Activated naive CD8-positive, alpha-beta T cell (primary cell): ENCODE measurements around the gene MINDY3.
"Not testable (repeated sequence)": the region's sequence is repeated elsewhere in the genome, so short reads cannot be mapped to it uniquely, and the experiment has no call there.

Source experiments
- H3K27ac Mint-ChIP-seq: one replicate; pipeline ENCODE4 v1.8.0; 2021; ENCODE audit warnings: mixed read lengths
- H3K27me3 Mint-ChIP-seq: one replicate; pipeline ENCODE4 v1.8.0; 2021; ENCODE audit warnings: mixed read lengths
- H3K36me3 Mint-ChIP-seq: one replicate; pipeline ENCODE4 v1.8.0; 2021; ENCODE audit warnings: mixed read lengths
- H3K4me1 Mint-ChIP-seq: one replicate; pipeline ENCODE4 v1.8.0; 2021; ENCODE audit warnings: low read depth, mixed read lengths
- H3K4me3 Mint-ChIP-seq: one replicate; pipeline ENCODE4 v1.8.0; 2021; ENCODE audit warnings: mild to moderate bottlenecking, mixed read lengths
- H3K9me3 Mint-ChIP-seq: one replicate; pipeline ENCODE4 v1.8.0; 2021; ENCODE audit warnings: low read depth, mixed read lengths

The MINDY3 gene

DNA sequence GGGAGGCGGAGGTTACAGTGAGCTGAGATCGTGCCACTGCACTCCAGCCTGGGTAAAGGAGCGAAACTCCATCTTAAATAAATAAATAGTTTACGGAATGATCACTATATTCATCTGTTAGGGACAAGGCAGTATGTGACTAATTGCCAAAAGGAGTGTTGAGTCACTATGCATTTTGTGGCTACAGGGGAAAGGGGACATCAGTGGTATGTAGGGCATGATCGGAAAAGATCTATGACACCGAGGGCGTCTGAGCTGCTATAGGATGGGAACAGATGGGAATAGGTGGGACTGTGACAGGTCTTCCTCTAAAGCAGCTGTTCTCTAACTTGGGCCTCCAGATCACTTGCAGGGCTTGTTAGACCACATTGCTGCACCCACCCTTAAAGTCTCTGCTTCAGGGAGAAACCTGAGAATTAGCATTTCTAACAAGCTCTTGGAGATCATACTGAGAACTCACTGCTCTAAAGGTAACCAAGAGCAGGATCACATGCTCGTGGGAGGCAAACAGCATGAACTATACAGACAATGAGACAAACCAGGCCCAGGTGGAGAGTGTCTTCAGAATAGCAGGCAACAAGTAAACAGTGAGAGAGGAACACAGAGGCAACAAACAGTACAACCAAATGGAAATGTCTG, 75.5 kb downstream of the MINDY3 start:
- peaks cover 2% of the 10 kb centered on the region for H3K4me1 Mint-ChIP-seq
- H3K27me3 Mint-ChIP-seq = no peaks in the 10 kb centered on the region
- no peak overlapping the region for H3K27ac Mint-ChIP-seq
- peaks cover 49% of the 10 kb centered on the region for H3K36me3 Mint-ChIP-seq
- no peak overlapping the region for H3K4me3 Mint-ChIP-seq
- no peaks in the 10 kb centered on the region for H3K9me3 Mint-ChIP-seq

DNA sequence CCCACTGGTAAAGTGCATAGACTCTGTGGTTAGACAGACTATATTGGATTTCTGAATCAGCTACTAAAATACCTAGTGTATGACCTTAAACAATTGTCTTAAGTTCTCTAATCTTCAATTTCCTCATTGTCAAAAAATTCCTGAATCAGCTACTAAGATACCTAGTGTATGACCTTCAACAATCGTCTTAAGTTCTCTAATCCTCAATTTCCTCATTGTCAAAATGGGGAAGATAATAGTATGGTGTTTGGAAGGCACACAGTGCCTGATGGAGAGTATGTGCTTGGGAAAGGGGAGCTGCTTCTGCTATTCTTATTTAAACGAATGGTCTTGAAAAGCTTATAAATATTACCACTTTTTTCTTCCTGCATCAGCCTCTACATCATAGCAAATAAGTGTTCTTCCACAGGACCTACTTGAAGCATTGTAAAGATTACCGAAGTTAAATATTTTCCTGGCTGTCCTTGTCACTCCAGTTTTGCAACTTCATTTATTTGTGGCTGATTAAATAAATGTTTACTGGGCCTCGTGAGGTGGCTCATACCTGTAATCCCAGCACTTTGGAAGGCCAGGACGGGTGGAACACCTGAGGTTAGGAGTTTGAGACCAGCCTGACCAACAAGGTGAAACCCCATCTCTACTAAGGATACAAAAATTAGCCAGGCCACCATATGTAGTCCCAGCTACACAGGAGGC, 76.2 kb downstream of the MINDY3 start:
- Mint-ChIP-seq H3K36me3 (peaks cover 53% of the 10 kb centered on the region), H3K27ac (no peak overlapping the region), H3K4me3 (no peak overlapping the region), H3K9me3 (peaks cover under 1% of the 10 kb centered on the region), H3K27me3 (no peaks in the 10 kb centered on the region), H3K4me1 (no peaks in the 10 kb centered on the region)

DNA sequence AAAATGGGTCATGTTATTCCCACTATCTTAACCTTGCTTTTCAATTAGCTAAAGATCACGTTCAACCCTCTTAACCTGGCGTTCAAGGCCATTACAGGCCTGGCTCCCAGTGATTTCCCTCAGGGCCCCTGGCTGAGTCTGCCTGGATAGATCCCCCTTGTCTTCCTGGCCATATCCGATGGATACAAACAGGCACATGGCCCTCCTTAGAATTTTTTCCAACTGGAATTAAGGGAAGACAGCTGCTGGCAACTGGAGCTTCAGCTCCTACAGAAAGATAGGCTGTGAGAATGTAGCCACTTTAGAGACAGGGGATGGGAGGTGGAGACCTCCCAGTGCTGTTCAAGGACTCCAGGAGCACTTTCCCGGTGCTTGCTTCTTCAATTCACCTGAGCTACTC, 77.5 kb downstream of the MINDY3 start:
- H3K27ac Mint-ChIP-seq = no peak overlapping the region
- H3K27me3 Mint-ChIP-seq = no peaks in the 10 kb centered on the region
- peaks cover 57% of the 10 kb centered on the region for H3K36me3 Mint-ChIP-seq
- H3K4me1 Mint-ChIP-seq = no peaks in the 10 kb centered on the region
- H3K4me3 Mint-ChIP-seq = no peak overlapping the region
- H3K9me3 Mint-ChIP-seq = peaks cover 6% of the 10 kb centered on the region

- H3K27ac Mint-ChIP-seq = no peak overlapping the region
- H3K4me1 Mint-ChIP-seq = no peaks in the 10 kb centered on the region
- H3K27me3 Mint-ChIP-seq = no peaks in the 10 kb centered on the region
- H3K9me3 Mint-ChIP-seq = peaks cover 13% of the 10 kb centered on the region
- H3K4me3 Mint-ChIP-seq = no peak overlapping the region
- H3K36me3 Mint-ChIP-seq = peaks cover 63% of the 10 kb centered on the region
Observed at GRCh38 chr10:15781381-15781960, 78.8 kb downstream of the MINDY3 start.

DNA sequence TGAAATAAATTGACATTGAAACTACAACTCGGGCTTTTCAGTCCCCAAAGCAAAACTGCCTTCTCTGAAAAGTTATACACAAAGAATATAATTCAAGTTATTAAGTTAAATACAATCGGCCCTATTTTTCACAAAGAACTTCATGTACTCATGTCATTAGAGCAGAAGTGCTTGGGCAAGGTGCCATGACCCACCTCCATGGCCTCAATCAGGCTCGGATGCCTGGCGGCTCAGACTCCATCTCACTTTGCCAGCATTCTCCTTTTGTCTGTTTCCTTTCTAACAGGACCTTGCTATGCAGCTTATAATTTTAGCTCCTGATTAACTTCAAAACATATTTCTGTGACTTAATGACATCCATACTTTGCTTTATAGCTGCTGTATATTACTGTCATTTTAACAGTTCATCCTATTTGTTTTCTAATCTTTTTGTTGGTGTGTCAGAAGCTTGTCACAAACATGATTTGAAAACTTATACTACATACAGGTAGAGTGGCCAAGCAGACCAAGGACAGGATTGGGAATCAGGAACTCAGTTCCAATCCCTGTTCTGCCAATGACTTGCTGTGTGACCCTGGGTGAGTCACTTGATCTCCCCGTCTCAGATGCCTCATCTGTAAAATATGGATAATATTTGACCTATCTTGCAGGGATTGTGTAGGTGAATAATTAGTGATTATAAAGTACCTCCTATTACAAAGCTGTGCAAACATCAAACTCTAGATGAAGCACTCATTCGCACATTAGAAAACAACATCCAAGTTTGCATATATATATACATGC, 79.8 kb downstream of the MINDY3 start:
- H3K27me3 Mint-ChIP-seq = no peaks in the 10 kb centered on the region
- H3K9me3 Mint-ChIP-seq = peaks cover 17% of the 10 kb centered on the region
- no peak overlapping the region for H3K27ac Mint-ChIP-seq
- H3K36me3 Mint-ChIP-seq = peaks cover 70% of the 10 kb centered on the region
- no peak overlapping the region for H3K4me3 Mint-ChIP-seq
- H3K4me1 Mint-ChIP-seq = no peaks in the 10 kb centered on the region

GRCh38 chr10:15775513-15775912, 84.8 kb downstream of the MINDY3 start:
- Mint-ChIP-seq H3K27ac (no peak overlapping the region), H3K36me3 (peaks cover 50% of the 10 kb centered on the region)

DNA sequence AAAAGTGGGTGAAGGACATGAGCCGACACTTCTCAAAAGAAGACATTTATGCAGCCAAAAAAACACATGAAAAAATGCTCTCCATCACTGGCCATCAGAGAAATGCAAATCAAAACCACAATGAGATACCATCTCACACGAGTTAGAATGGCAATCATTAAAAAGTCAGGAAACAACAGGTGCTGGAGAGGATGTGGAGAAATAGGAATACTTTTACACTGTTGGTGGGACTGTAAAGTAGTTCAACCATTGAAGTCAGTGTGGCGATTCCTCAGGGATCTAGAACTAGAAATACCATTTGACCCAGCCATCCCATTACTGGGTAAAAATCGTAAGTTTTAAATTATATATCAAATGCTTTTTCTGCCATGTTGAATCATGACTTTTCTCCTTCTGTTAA, 85.8 kb downstream of the MINDY3 start:
- H3K4me3 Mint-ChIP-seq, H3K4me1 Mint-ChIP-seq, H3K27ac Mint-ChIP-seq, H3K27me3 Mint-ChIP-seq: not testable (repeated sequence)
- peaks cover 20% of the 10 kb centered on the region for H3K9me3 Mint-ChIP-seq
- peaks cover 46% of the 10 kb centered on the region for H3K36me3 Mint-ChIP-seq

More at GRCh38 chr10:15775513-15775912, 84.8 kb downstream of the MINDY3 start:
- H3K4me3 Mint-ChIP-seq = no peak overlapping the region
- no peaks in the 10 kb centered on the region for H3K27me3 Mint-ChIP-seq
- no peaks in the 10 kb centered on the region for H3K4me1 Mint-ChIP-seq
- H3K9me3 Mint-ChIP-seq = peaks cover 20% of the 10 kb centered on the region

- peaks cover 10% of the 10 kb centered on the region for H3K36me3 Mint-ChIP-seq
- no peaks in the 10 kb centered on the region for H3K27me3 Mint-ChIP-seq
- no peak overlapping the region for H3K27ac Mint-ChIP-seq
- no peak overlapping the region for H3K4me3 Mint-ChIP-seq
- no peaks in the 10 kb centered on the region for H3K4me1 Mint-ChIP-seq
- peaks cover 7% of the 10 kb centered on the region for H3K9me3 Mint-ChIP-seq
Observed at GRCh38 chr10:15764892-15765454, 95.3 kb downstream of the MINDY3 start.

DNA sequence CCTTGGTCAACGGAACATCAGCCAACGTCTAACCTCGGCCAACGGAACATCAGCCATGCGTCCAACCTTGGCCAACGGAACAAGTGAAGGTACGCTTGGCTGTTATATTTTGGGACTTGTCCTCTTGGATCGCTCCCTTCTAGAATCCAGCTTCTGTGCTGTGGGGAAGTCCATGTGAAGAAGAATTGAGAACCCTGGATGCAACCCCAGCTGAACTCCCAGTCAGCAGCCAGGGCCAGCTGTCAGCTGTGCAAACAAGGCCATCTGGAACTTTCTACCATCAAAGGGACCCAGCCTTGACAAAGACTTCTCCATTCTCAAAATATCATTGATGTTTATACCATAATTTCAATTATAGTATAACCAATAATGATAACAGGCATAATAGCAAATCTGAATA, 97.3 kb downstream of the MINDY3 start:
- Mint-ChIP-seq H3K27me3 (no peaks in the 10 kb centered on the region), H3K27ac (no peak overlapping the region), H3K4me3 (no peak overlapping the region), H3K9me3 (peaks cover 5% of the 10 kb centered on the region), H3K36me3 (peaks cover 5% of the 10 kb centered on the region), H3K4me1 (no peaks in the 10 kb centered on the region)

- H3K9me3 Mint-ChIP-seq, H3K4me3 Mint-ChIP-seq, H3K36me3 Mint-ChIP-seq, H3K27me3 Mint-ChIP-seq, H3K4me1 Mint-ChIP-seq, H3K27ac Mint-ChIP-seq: not testable (repeated sequence)
Observed at GRCh38 chr10:15762239-15762638, 98.1 kb downstream of the MINDY3 start.

DNA sequence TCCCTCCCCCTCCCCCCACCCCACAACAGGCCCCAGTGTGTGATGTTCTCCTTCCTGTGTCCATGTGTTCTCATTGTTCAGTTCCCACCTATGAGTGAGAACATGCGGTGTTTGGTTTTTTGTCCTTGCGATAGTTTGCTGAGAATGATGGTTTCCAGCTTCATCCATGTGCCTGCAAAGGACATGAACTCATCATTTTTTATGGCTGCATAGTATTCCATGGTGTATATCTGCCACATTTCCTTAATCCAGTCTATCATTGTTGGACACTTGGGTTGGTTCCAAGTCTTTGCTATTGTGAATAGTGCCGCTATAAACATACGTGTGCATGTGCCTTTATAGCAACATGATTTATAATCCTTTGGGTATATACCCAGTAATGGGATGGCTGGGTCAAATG, 99.1 kb downstream of the MINDY3 start:
- H3K4me1 Mint-ChIP-seq, H3K36me3 Mint-ChIP-seq, H3K4me3 Mint-ChIP-seq, H3K27ac Mint-ChIP-seq, H3K9me3 Mint-ChIP-seq, H3K27me3 Mint-ChIP-seq: not testable (repeated sequence)

- Mint-ChIP-seq H3K27me3 (peaks cover 3% of the 10 kb centered on the region), H3K4me1 (no peaks in the 10 kb centered on the region), H3K27ac (no peak overlapping the region), H3K4me3 (no peak overlapping the region), H3K36me3 (peaks cover 5% of the 10 kb centered on the region), H3K9me3 (peaks cover 5% of the 10 kb centered on the region)
Observed at GRCh38 chr10:15760681-15761080, 99.6 kb downstream of the MINDY3 start.

GRCh38 chr10:15759265-15759664, 101.0 kb downstream of the MINDY3 start:
- H3K27me3 Mint-ChIP-seq = peaks cover 5% of the 10 kb centered on the region
- H3K4me3 Mint-ChIP-seq = no peak overlapping the region
- H3K36me3 Mint-ChIP-seq = peaks cover 1% of the 10 kb centered on the region
- H3K9me3 Mint-ChIP-seq = peaks cover 2% of the 10 kb centered on the region
- H3K27ac Mint-ChIP-seq = no peak overlapping the region
- no peaks in the 10 kb centered on the region for H3K4me1 Mint-ChIP-seq

DNA sequence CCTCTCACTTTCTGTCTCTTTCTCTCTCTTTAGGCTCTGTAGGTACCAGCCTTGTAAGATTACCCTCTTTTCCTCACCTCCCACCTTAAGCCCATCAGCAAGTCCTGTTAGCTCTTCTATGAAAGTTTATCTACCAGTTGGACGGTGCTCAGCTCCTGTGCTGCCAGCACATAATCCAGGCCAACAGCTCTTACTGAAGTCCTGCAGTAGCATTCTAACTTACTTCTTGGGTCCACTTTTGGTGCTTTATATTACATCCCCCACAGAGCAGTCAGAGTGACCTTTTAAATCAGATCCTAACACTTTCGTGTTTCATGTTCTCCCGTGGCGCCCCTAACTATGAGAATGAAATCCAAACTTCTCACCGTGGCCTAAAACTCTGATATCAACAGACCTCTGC, 101.7 kb downstream of the MINDY3 start:
- Mint-ChIP-seq H3K9me3 (no peaks in the 10 kb centered on the region), H3K4me1 (no peaks in the 10 kb centered on the region), H3K27me3 (peaks cover 8% of the 10 kb centered on the region), H3K27ac (no peak overlapping the region), H3K36me3 (no peaks in the 10 kb centered on the region), H3K4me3 (no peak overlapping the region)

DNA sequence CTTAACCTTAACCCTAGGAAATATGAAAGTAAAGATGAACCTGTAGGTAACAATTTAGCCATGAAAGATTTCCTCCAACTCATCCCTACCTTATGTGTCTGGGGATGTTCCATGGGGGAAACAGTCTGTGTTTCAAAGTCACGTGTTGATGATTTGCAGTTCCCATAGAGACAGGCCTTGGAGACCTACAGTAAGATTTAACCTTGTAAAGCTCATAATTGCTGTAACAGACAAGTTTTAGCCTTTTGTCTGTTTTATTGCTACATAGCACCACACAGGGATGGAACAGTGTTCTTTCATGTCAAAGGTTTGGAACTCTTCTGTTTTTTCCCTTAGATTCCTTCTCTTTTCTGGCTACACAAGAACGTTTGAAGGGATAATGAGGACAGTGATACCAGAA, 105.4 kb downstream of the MINDY3 start:
- peaks cover 14% of the 10 kb centered on the region for H3K27me3 Mint-ChIP-seq
- H3K27ac Mint-ChIP-seq = no peak overlapping the region
- H3K4me3 Mint-ChIP-seq = no peak overlapping the region

More for the DNA sequence above, 105.4 kb downstream of the MINDY3 start:
- Mint-ChIP-seq H3K4me1 (no peaks in the 10 kb centered on the region), H3K9me3 (no peaks in the 10 kb centered on the region), H3K36me3 (no peaks in the 10 kb centered on the region)
